ENCODE measurements around the gene ELFN1.

DNA sequence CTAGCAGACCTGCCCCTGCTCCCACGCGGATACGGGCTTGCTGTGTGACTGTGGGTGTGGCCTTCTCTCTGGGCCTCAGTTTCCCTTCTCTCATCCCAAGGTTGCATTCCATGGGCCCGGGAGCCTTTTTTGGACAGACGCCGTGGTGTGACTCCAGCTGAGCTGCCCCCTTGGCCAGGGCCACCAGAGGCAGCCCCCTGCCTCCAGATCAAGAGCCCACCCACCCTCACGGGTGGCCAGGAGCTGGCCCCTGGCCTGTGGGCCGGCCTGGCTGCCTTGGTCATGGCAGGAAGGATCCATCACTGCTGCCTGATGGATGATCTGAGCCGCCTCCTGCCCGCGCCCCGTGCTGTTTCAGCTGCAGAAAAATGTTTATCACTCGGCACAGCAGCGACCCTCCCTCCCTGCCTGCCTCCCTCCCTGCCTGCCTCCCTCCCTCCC lies 27.8 kb upstream of the ELFN1 start:
- TF ChIP-seq CTCF (IDR thresholded peaks at IDR 0.05) (no peak), POLR2A (IDR thresholded peaks at IDR 0.05) (no peak), EP300 (IDR thresholded peaks at IDR 0.05) (no peak), POLR2AphosphoS5 (IDR thresholded peaks at IDR 0.05) (no peak)
